PC-3 (cell line): ENCODE results near the gene FKBP11. TPM values are rescaled to one million over a fixed set of nuclear protein-coding genes. Genes with fewer than 3 reads are reported as not detected.
A peak's percentile ranks its signal among the peaks of the same experiment; 100 is the strongest.

Experiments used
- ATAC-seq: fragments of 200-7000 bp; cut with Tn5 transposase; 2 replicates; pipeline ENCODE4 v1.9.1; 2020; ENCODE audit warnings: mild to moderate bottlenecking, moderate library complexity
- BruUV-seq: library from RNA; stranded (reverse); fragments of 400-500 nt; replicated peaks from 2 replicates; lab custom pipeline; 2021; lab: Mats Ljungman, UMichigan
- CTCF ChIA-PET: fragments of 300-600 bp; sonication (Branson Sonifier 250); formaldehyde crosslinking; loops from one replicate; lab custom pipeline; 2022; ENCODE audit warnings: antibody characterized with exemption; lab: Charles Lee
- POLR2A ChIA-PET: fragments of 300-600 bp; sonication (Branson Sonifier 250); formaldehyde crosslinking; loops from one replicate; lab custom pipeline; 2022; ENCODE audit warnings: antibody characterized with exemption; ENCODE audit not compliant: unreplicated experiment; lab: Charles Lee
- DNase-seq: peaks from one replicate; pipeline ENCODE4 v3.0.0-alpha.2; 2015
- H2AFZ ChIP-seq: fragments of 300-600 bp; sonication (generic); 2 replicates; pipeline ENCODE4 v1.6.0; 2016; ENCODE audit warnings: antibody characterized with exemption, low read length
- H3F3A ChIP-seq: fragments of 300-600 bp; sonication (generic); one replicate; pipeline ENCODE4 v1.6.0; 2017; ENCODE audit warnings: antibody characterized with exemption, low read length, control low read depth, mild to moderate bottlenecking; ENCODE audit not compliant: unreplicated experiment
- H3K27ac ChIP-seq: fragments of 300-600 bp; sonication (generic); 2 replicates; pipeline ENCODE4 v1.5.1; 2016; ENCODE audit warnings: mild to moderate bottlenecking, low read length
- H3K27me3 ChIP-seq: fragments of 300-600 bp; sonication (generic); 2 replicates; pipeline ENCODE4 v1.6.1; 2016; ENCODE audit warnings: low read length, mixed read lengths
- H3K36me3 ChIP-seq: fragments of 300-600 bp; sonication (generic); 2 replicates; pipeline ENCODE4 v1.6.1; 2016; ENCODE audit warnings: low read depth, mixed run types, low read length, mixed read lengths
- H3K4me1 ChIP-seq: fragments of 300-600 bp; sonication (generic); 2 replicates; pipeline ENCODE4 v1.5.1; 2016; ENCODE audit warnings: low read length; ENCODE audit not compliant: insufficient read depth
- H3K4me2 ChIP-seq: fragments of 300-600 bp; sonication (generic); 2 replicates; pipeline ENCODE4 v1.6.0; 2016; ENCODE audit warnings: low read length
- H3K4me3 ChIP-seq: fragments of 300-600 bp; sonication (generic); 2 replicates; pipeline ENCODE4 v1.5.1; 2016; ENCODE audit warnings: mild to moderate bottlenecking, low read length, mixed read lengths
- H3K79me2 ChIP-seq: fragments of 300-600 bp; sonication (generic); 2 replicates; pipeline ENCODE4 v1.6.1; 2017; ENCODE audit warnings: low read length, mixed read lengths
- H3K9ac ChIP-seq: fragments of 300-600 bp; sonication (generic); 2 replicates; pipeline ENCODE4 v1.6.0; 2016; ENCODE audit warnings: mild to moderate bottlenecking, low read length
- H3K9me2 ChIP-seq: fragments of 300-600 bp; sonication (generic); replicated peaks from 2 replicates; pipeline ENCODE4 v1.6.1; 2016; ENCODE audit warnings: mixed run types, low read length, mixed read lengths
- H3K9me3 ChIP-seq: fragments of 300-600 bp; sonication (generic); 2 replicates; pipeline ENCODE4 v1.6.1; 2016; ENCODE audit warnings: low read length, mixed read lengths
- H4K20me1 ChIP-seq: fragments of 300-600 bp; sonication (generic); 2 replicates; pipeline ENCODE4 v1.6.1; 2016; ENCODE audit warnings: low read length, mixed read lengths
- EZH2 ChIP-seq: fragments of 300-600 bp; sonication (generic); IDR thresholded peaks from one replicate; pipeline ENCODE4 v1.6.1; 2017; ENCODE audit warnings: antibody characterized with exemption, mild to moderate bottlenecking, low read length; ENCODE audit not compliant: unreplicated experiment
- EZH2phosphoT487 ChIP-seq: fragments of 300-600 bp; sonication (generic); IDR thresholded peaks from 2 replicates; pipeline ENCODE4 v1.6.1; 2018; ENCODE audit warnings: mild to moderate bottlenecking, antibody characterized with exemption, low read length, borderline replicate concordance
- intact Hi-C: fragments of 100-400 bp; cut with micrococcal nuclease; formaldehyde crosslinking; loops from 2 replicates; pipeline ENCODE4 v1.9.0; 2023
- total RNA-seq: library from RNA; depleted of rRNA; stranded (reverse); fragments of >200 nt; gene quantifications from 2 replicates; pipeline ENCODE4 v1.2.3, GENCODE V29; 2014
- TF ChIP-seq, protein P1 (sequence below): fragments of 300-600 bp; sonication (generic); conservative IDR thresholded peaks from 2 replicates; pipeline ENCODE4 v1.5.1; 2017; ENCODE audit warnings: antibody characterized with exemption, low read depth, mild to moderate bottlenecking, low read length

The FKBP11 gene
- total RNA-seq, 1 experiment from 2014 or later = 9.7 TPM

DNA sequence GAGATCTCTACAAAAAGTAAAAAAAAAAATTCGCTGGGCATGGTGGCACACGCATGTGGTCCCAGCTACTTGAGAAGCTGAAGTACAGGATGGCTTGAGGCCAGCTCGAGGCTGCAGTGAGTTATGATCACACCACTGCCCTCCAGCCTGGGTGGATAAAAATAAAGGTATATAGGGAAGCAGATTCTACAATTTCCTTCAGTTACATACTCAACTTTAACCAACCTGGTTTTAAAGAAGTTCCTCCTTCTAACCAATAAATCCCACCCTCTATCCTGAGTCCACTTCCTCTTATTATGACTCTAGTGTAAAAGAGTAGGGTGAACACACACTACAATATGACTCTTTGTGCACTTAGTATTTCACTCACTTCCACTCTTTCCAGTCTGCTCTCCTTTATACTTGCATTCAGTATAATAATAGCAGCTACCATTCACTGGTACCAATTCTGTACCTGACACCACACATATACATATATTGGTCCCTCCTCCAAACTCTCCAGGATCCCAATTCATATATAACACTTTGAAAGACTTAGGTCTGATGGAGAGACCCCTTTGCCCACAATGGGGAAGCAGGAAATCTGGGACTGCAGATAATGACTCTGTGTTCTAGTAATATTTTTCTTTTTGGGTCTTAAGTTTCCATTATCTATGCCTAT is 29.7 kb upstream of the FKBP11 start:
- Histone ChIP-seq H3K79me2 (peaks cover 71% of the 10 kb centered on the region), H2AFZ (no peak overlapping the region), H3K9ac (no peak overlapping the region), H3K4me2 (peak overlapping the region; percentile 88), H3K27me3 (no peaks in the 10 kb centered on the region), H3K36me3 (peaks cover 33% of the 10 kb centered on the region; the same call in 1 of the 2 replicates), H3K27ac (no peak overlapping the region), H4K20me1 (peaks cover 41% of the 10 kb centered on the region), H3K9me3 (no peaks in the 10 kb centered on the region), H3K9me2 (no peaks in the 10 kb centered on the region), H3K4me1 (peaks cover 12% of the 10 kb centered on the region), H3K4me3 (peak overlapping the region; percentile 96), H3F3A (no peaks in the 10 kb centered on the region)
- no TSS peak for BruUV-seq
- DNase-seq (no peak), ATAC-seq (no peak)
- ChIA-PET CTCF (no interaction called here), POLR2A (no interaction called here)
- TF ChIP-seq EZH2phosphoT487 (no peak), EZH2 (no peak)
- TF ChIP-seq, protein P1, sequence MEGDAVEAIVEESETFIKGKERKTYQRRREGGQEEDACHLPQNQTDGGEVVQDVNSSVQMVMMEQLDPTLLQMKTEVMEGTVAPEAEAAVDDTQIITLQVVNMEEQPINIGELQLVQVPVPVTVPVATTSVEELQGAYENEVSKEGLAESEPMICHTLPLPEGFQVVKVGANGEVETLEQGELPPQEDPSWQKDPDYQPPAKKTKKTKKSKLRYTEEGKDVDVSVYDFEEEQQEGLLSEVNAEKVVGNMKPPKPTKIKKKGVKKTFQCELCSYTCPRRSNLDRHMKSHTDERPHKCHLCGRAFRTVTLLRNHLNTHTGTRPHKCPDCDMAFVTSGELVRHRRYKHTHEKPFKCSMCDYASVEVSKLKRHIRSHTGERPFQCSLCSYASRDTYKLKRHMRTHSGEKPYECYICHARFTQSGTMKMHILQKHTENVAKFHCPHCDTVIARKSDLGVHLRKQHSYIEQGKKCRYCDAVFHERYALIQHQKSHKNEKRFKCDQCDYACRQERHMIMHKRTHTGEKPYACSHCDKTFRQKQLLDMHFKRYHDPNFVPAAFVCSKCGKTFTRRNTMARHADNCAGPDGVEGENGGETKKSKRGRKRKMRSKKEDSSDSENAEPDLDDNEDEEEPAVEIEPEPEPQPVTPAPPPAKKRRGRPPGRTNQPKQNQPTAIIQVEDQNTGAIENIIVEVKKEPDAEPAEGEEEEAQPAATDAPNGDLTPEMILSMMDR = no peak
- intact Hi-C loops = no loop called here

DNA sequence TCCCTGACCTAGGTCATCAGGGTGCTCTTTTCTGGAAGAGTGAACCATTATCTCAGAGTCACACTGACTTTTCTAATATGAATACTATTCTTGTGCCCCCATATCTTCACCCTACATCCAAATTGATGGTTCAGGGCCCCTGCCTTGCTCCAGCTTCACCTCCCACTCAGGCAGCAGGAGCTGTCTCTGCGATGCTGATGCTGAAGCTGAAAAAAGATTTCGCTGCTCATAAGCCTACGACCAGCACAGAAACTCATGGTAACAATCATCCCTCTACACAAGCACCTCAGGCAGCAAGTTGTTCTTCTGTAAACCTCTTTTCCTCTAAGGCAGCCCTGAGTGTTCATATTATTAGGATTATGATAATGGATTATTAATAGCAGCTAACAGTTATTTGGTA is 28.8 kb upstream of the FKBP11 start:
- H3K27ac ChIP-seq = no peak overlapping the region
- no peaks in the 10 kb centered on the region for H3K9me3 ChIP-seq
- POLR2A ChIA-PET = no interaction called here
- no peak overlapping the region for H3K4me3 ChIP-seq
- TF ChIP-seq EZH2phosphoT487 = no peak
- no peak for TF ChIP-seq EZH2
- TF ChIP-seq, protein P1 = no peak
- peaks cover 33% of the 10 kb centered on the region; the same call in 1 of the 2 replicates for H3K36me3 ChIP-seq
- H3K4me2 ChIP-seq = no peak overlapping the region
- intact Hi-C loops = no loop called here
- DNase-seq (no peak), ATAC-seq (no peak)
- no peaks in the 10 kb centered on the region for H3K27me3 ChIP-seq
- peaks cover 80% of the 10 kb centered on the region for H3K79me2 ChIP-seq
- no peak overlapping the region for H2AFZ ChIP-seq
- no TSS peak for BruUV-seq
- H3K4me1 ChIP-seq = peaks cover 12% of the 10 kb centered on the region
- CTCF ChIA-PET = no interaction called here
- no peaks in the 10 kb centered on the region for H3K9me2 ChIP-seq
- H3K9ac ChIP-seq = no peak overlapping the region
- peaks cover 41% of the 10 kb centered on the region for H4K20me1 ChIP-seq
- no peaks in the 10 kb centered on the region for H3F3A ChIP-seq

DNA sequence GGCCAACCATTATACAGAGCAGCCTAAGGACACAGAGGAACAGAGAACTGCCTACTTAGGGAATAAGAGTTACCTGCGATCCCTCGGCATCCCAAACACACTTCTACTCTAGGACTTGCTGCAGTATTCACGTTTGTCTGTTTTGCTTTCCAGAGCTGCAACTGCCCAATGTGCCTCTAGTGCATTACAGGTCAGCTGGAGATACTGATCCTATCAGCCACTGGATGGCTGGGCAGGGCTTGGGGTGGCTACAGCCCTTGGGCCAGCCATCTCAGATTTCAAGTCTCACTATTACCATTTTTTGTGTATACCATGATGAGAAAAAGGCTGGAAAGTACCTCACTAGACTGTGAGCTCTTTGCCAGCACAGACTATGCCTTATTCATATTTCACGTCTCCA is 27.4 kb upstream of the FKBP11 start:
- Histone ChIP-seq H2AFZ (no peak overlapping the region), H3K27ac (no peak overlapping the region), H4K20me1 (peaks cover 46% of the 10 kb centered on the region), H3K27me3 (no peaks in the 10 kb centered on the region), H3K9ac (no peak overlapping the region), H3F3A (no peaks in the 10 kb centered on the region), H3K4me2 (no peak overlapping the region), H3K9me2 (no peaks in the 10 kb centered on the region), H3K9me3 (no peaks in the 10 kb centered on the region), H3K79me2 (peaks cover 92% of the 10 kb centered on the region), H3K4me1 (peaks cover 12% of the 10 kb centered on the region), H3K4me3 (no peak overlapping the region), H3K36me3 (peaks cover 33% of the 10 kb centered on the region; the same call in 1 of the 2 replicates)
- CTCF ChIA-PET = no interaction called here
- intact Hi-C loops = no loop called here
- DNase-seq (no peak), ATAC-seq (no peak)
- no peak for TF ChIP-seq EZH2phosphoT487
- no peak for TF ChIP-seq EZH2
- TF ChIP-seq, protein P1 = no peak
- POLR2A ChIA-PET = no interaction called here
- BruUV-seq = no TSS peak
